A673 (cell line): ENCODE results near the gene DHX34. TPM values are rescaled to one million over a fixed set of nuclear protein-coding genes. Genes with fewer than 3 reads are reported as not detected.
A peak's percentile ranks its signal among the peaks of the same experiment; 100 is the strongest.

Experiments used
- BruUV-seq: library from RNA; stranded (reverse); fragments of 400-500 nt; replicated peaks from 2 replicates; lab custom pipeline; 2021; lab: Mats Ljungman, UMichigan
- CTCF ChIA-PET: fragments of 300-600 bp; sonication (Branson Sonifier 250); formaldehyde crosslinking; loops from one replicate; lab custom pipeline; 2022; ENCODE audit warnings: antibody characterized with exemption; lab: Charles Lee
- POLR2A ChIA-PET: fragments of 300-600 bp; sonication (Branson Sonifier 250); formaldehyde crosslinking; loops from one replicate; lab custom pipeline; 2022; ENCODE audit warnings: antibody characterized with exemption; ENCODE audit not compliant: low non-redundant PET; lab: Charles Lee
- DNase-seq: peaks from one replicate; pipeline ENCODE4 v3.0.0-alpha.2; 2015; ENCODE audit warnings: low spot score
- H3K27ac ChIP-seq: fragments of 200-600 bp; sonication (generic); 2 replicates; pipeline ENCODE4 v1.5.1; 2016; ENCODE audit warnings: mixed run types, low read depth, mild to moderate bottlenecking, mixed read lengths, antibody characterized with exemption, low read length; ENCODE audit not compliant: poor library complexity, severe bottlenecking
- H3K27me3 ChIP-seq: fragments of 200-600 bp; sonication (generic); replicated peaks from 2 replicates; pipeline ENCODE4 v1.6.1; 2017; ENCODE audit warnings: mixed run types, low read depth, mild to moderate bottlenecking, mixed read lengths, antibody characterized with exemption, low read length; ENCODE audit not compliant: insufficient read depth, poor library complexity
- H3K36me3 ChIP-seq: fragments of 200-600 bp; sonication (generic); 2 replicates; pipeline ENCODE4 v1.6.1; 2016; ENCODE audit warnings: mixed run types, mild to moderate bottlenecking, mixed read lengths, antibody characterized with exemption, low read length; ENCODE audit not compliant: insufficient read depth, poor library complexity, severe bottlenecking
- H3K4me1 ChIP-seq: fragments of 200-600 bp; sonication (generic); 2 replicates; pipeline ENCODE4 v1.6.1; 2017; ENCODE audit warnings: mixed run types, mild to moderate bottlenecking, mixed read lengths, antibody characterized with exemption, low read length; ENCODE audit not compliant: insufficient read depth, poor library complexity, severe bottlenecking
- H3K4me3 ChIP-seq: fragments of 200-600 bp; sonication (generic); 2 replicates; pipeline ENCODE4 v1.5.1; 2016; ENCODE audit warnings: low read depth, mixed run types, mild to moderate bottlenecking, mixed read lengths, low read length; ENCODE audit not compliant: poor library complexity, severe bottlenecking
- H3K9me3 ChIP-seq: fragments of 200-600 bp; sonication (generic); 2 replicates; pipeline ENCODE4 v1.6.1; 2016; ENCODE audit warnings: mixed run types, low read depth, mild to moderate bottlenecking, mixed read lengths, antibody characterized with exemption, low read length; ENCODE audit not compliant: poor library complexity, severe bottlenecking
- EZH2 ChIP-seq: fragments of 200-600 bp; sonication (generic); IDR thresholded peaks from 2 replicates; pipeline ENCODE4 v1.6.1; 2017; ENCODE audit warnings: borderline replicate concordance, low read depth, mild to moderate bottlenecking, mixed read lengths, antibody characterized with exemption, low read length; ENCODE audit not compliant: poor library complexity, severe bottlenecking
- intact Hi-C: fragments of 100-400 bp; cut with micrococcal nuclease; formaldehyde crosslinking; loops from one replicate; pipeline ENCODE4 v1.10.0; 2022; ENCODE audit not compliant: unreplicated experiment
- total RNA-seq: library from RNA; stranded (reverse); gene quantifications from 2 replicates; pipeline ENCODE4 v1.2.3, GENCODE V29; 2021
- TF ChIP-seq, protein P1 (sequence below): fragments of 300-800, 200-600 bp; sonication (generic); conservative IDR thresholded peaks from 2 replicates; pipeline ENCODE4 v1.5.1; 2017; ENCODE audit warnings: low read depth, mild to moderate bottlenecking, antibody characterized with exemption, low read length, moderate library complexity, mixed read lengths

DHX34 gene
- total RNA-seq, 1 experiment from 2014 or later = 29.6 TPM

DNA sequence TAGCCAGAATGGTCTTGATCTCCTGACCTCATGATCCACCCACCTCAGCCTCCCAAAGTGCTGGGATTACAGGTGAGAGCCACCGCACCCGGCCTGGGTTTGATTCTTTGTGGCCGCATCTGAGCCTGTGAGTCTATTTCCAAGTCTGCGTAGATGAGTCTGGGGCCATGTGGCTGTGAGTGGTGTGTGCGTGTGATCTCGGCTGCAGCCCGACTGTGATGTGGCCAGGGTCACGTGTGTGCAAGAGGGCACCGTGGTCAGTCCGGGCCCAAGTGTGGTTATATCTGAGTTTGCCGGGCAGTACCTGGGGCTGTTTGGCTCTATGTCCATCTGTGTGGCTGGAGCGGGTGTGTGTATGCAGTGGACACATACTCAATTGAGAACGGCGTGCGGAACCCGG lies 64.8 kb downstream of the DHX34 start:
- TF ChIP-seq EZH2 = no peak
- CTCF ChIA-PET = no interaction called here
- H3K36me3 ChIP-seq = no peaks in the 10 kb centered on the region
- no peak for DNase-seq
- no peak overlapping the region for H3K27ac ChIP-seq
- peaks cover 6% of the 10 kb centered on the region for H3K4me1 ChIP-seq
- H3K9me3 ChIP-seq = no peaks in the 10 kb centered on the region
- no peaks in the 10 kb centered on the region for H3K27me3 ChIP-seq
- intact Hi-C loops = no loop called here
- BruUV-seq = no TSS peak
- POLR2A ChIA-PET = interaction anchor here (0.6 kb wide), 1 partner anchor 157 kb away, joined by 3 read pairs; no protein-coding TSS in a partner anchor
- no peak overlapping the region for H3K4me3 ChIP-seq

DNA sequence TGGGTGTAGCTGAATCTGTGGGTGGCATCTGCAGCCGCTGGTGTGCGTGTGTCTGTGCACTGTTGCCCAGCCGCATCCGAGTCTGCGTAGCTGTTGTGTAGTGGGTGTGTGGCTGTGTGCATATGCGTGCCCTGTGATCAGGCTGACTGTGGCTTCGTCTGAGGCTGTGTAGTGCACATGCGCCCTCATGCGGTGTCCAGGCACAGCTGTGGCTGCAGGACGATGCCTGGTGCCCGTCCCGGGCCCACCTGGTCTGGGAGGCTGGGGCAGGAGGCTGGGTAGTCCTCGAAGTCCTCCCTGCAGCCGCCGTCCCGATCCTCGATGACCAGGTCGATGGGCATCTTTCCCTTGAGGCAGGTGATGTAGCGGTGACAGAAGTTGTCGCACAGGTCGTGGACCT lies 65.4 kb downstream of the DHX34 start:
- Histone ChIP-seq H3K4me1 (peaks cover 6% of the 10 kb centered on the region), H3K27ac (no peak overlapping the region), H3K9me3 (no peaks in the 10 kb centered on the region), H3K4me3 (no peak overlapping the region), H3K27me3 (no peaks in the 10 kb centered on the region), H3K36me3 (no peaks in the 10 kb centered on the region)
- no peak for TF ChIP-seq EZH2
- TF ChIP-seq, protein P1, sequence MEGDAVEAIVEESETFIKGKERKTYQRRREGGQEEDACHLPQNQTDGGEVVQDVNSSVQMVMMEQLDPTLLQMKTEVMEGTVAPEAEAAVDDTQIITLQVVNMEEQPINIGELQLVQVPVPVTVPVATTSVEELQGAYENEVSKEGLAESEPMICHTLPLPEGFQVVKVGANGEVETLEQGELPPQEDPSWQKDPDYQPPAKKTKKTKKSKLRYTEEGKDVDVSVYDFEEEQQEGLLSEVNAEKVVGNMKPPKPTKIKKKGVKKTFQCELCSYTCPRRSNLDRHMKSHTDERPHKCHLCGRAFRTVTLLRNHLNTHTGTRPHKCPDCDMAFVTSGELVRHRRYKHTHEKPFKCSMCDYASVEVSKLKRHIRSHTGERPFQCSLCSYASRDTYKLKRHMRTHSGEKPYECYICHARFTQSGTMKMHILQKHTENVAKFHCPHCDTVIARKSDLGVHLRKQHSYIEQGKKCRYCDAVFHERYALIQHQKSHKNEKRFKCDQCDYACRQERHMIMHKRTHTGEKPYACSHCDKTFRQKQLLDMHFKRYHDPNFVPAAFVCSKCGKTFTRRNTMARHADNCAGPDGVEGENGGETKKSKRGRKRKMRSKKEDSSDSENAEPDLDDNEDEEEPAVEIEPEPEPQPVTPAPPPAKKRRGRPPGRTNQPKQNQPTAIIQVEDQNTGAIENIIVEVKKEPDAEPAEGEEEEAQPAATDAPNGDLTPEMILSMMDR = no peak; the same call in 1 of the 2 replicates
- ChIA-PET POLR2A (no interaction called here), CTCF (no interaction called here)
- DNase-seq = peak; percentile 23
- no TSS peak for BruUV-seq
- intact Hi-C loops = no loop called here

DNA sequence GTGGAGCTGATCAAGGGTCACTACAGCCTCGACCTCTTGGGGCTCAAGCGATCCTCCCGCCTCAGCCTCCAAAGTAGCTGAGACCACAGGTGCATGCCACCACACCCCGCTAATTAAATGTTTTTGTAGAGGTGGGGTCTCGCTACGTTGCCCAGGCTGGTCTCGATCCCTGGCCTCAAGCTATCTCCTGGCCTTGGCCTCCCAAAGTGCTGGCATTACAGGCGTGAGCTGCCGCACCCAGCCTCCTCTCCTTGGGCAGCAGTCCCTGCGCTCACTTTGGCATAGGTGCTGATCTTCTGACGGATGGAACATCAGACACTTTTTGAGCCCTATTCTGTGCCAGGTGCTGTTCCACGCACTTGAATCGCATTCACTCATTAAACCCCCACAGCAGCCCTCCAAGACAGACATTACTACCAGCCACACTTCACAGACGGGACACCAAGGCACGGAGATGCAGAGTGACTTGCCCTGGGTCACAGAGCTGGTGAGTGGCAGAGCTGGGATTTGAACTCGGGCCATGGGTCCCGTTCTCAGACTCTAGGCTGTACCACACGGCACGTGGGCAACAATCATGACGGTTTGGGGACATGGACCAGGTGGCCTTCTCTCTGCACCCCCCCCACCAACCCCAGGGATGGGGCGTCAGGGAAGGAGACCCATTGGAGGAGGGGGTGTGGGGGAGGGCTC lies 67.0 kb downstream of the DHX34 start:
- DNase-seq = no peak
- POLR2A ChIA-PET = no interaction called here
- Histone ChIP-seq H3K9me3 (no peaks in the 10 kb centered on the region), H3K36me3 (no peaks in the 10 kb centered on the region), H3K27me3 (peaks cover under 1% of the 10 kb centered on the region), H3K4me3 (no peak overlapping the region), H3K4me1 (peaks cover 21% of the 10 kb centered on the region), H3K27ac (no peak overlapping the region)
- CTCF ChIA-PET = interaction anchor here (0.9 kb wide), 1 partner anchor 25 kb away, joined by 3 read pairs; no protein-coding TSS in a partner anchor
- intact Hi-C loops = no loop called here
- TF ChIP-seq, protein P1 = no peak
- TF ChIP-seq EZH2 = no peak
- BruUV-seq = no TSS peak
